ENCODE results near the gene C6orf89.
"Not testable (repeated sequence)": the region's sequence is repeated elsewhere in the genome, so short reads cannot be mapped to it uniquely, and the experiment has no call there.

C6orf89 gene

DNA sequence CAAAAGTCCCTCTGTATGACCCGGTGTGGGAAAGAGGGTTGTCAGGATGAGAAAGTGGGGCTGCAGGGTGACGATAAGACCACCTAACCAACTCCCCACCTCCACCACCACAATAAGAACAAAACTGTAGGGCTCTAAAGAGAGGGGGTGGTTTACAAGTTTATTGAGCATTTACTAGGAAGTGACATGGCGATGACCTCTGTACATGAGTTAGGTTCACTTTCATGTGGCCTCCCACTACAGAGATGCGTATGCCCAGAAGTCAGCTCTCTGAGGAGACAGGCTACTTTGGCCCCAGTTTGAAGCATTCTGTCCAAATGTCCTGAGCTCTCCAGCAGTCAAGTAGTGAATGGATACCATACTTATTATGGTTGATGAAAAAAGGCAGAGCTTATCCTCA, 40.1 kb downstream of the C6orf89 start:
- DNase-seq: no peak

DNA sequence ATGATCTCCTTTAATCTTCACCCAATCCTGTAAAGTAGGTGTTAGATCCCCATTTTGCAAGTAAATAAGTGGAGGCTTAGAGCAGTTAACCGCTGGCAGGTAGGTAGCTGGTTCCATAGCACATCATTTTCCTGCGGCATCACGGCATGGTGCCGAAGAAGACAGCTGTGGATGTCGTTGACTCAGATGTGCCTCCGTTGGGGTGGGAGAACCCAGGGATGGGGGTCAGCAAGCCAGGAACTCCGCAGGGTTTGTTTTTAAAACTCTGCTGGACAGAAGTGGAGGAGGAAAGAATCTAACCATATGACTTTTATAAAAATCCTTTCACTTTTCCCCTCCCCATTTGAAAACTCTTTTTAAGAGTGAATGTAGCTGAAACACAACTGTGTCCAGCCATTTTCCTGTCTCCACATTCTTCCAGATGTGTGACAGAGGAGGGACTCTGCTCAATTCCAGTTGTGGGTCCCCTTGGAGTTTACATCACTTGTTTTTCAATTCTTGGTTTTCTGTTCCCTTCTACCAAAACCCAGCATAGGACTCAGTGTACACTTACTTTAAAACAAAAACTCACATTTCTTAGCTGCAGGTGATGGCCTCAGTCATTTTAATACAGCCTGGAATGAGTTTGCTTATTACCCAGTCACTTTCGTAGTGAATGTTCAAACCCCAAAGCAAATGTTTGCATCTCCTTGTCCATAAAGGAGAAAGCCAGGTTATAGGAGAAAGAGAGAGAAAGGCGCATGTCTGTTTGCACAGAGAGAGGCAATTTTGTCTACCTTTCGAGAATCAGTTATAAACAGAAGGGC, 41.2 kb downstream of the C6orf89 start:
- DNase-seq: no peak

GRCh38 chr6:36927691-36928546, 42.2 kb downstream of the C6orf89 start:
- DNase-seq: no peak

DNA sequence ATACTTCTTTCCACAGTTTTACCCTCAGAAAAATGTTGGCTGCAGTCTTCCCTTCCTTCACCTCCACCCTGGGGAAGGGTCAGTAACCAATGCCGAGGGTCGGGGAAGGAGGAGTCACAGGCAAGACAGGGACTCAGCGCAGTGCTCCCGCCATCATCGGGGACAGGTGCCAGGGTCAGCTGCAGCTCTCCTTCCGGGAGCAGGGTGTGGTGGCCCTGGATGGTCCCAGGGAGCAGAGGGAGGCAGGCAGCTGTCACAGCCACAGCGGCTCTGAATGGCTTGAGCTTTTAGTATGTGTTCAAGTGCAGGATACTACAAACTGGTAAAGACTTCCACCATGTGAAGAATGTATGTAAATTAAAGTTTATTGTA, 42.8 kb downstream of the C6orf89 start:
- DNase-seq: no peak

DNA sequence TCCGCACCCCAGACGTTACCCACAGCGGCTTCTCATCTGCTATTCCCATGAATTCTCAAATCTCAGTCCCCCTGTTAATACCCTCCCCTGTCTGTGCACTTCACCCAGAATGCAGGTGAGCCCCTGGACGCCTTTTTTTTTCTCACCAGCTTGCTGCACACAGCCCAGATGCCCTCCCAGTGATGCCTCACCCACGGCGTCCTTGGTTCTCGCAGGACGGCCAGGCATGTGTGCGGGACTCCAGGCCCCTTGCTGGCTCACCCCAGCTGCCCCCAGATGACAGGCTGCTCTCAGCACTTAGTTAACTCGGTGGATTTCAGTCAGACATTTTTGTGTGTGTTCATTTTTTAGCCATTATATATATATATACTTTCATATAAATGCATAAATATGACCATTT, 43.4 kb downstream of the C6orf89 start:
- DNase-seq: no peak

- DNase-seq: no peak
Observed at GRCh38 chr6:36929607-36930006, 43.9 kb downstream of the C6orf89 start.

GRCh38 chr6:36930483-36930882, 44.7 kb downstream of the C6orf89 start:
- no peak for DNase-seq

GRCh38 chr6:36933102-36933501, 47.4 kb downstream of the C6orf89 start:
- DNase-seq: no peak

- no peak for DNase-seq
Observed at GRCh38 chr6:36933519-36933918, 47.8 kb downstream of the C6orf89 start.

DNA sequence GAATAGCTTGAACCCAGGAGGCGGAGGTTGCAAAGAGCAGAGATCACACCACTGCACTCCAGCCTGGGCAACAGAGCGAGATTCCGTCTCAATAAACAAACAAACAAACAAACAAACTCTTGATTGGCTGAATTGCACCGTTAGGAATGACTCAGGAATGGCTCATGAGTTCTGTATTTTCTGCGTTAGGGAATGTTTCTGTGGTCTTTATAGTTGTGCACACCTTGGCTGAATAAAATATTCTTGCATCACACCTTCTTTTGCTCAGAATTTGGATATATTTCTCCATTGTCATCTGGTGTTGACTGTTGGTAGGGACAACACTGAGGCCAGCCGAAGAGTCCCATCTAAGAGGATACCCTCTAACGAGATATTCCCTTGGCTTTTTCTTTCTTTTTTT, 49.1 kb downstream of the C6orf89 start:
- DNase-seq: no peak

GRCh38 chr6:36936824-36937223, 51.1 kb downstream of the C6orf89 start:
- DNase-seq: no peak

DNA sequence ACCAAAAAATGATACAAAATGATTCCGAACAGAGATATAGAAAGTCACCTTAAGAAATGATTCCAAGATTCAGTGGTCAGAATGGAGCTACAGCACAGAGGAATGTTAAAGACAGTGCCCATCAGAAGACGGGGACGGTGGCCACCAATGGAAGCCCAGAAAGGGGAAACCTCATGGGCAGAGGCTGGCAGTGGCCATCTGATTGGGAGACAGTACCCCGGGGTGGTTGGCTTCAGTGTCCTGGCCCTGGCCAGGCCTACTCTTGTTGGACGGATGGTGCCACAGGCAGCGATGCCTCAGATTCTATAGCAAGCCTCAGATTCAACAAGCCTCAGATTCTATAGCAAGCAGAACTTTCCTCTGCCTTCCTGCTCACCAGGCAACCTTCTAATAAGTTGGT, 52.1 kb downstream of the C6orf89 start:
- DNase-seq: no peak

DNA sequence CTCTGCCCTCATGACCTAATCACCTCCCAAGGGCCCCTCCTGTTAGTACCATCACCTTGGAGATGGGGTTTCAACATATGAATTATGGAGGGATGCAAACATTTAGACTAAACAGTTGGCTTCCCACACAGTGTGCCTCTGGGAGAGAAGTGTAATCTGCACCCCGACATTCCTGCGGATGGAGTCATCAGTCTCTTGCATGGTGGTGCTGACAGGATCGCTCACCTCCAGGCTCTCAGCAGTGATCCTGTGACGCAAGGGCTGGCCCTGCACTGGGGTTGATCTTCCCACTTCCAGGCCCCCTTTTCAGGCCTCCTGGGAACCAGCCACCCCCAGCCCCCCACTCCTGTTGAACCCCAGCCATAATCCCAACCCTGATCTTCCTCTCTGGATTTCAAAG, 52.8 kb downstream of the C6orf89 start:
- no peak for DNase-seq

DNA sequence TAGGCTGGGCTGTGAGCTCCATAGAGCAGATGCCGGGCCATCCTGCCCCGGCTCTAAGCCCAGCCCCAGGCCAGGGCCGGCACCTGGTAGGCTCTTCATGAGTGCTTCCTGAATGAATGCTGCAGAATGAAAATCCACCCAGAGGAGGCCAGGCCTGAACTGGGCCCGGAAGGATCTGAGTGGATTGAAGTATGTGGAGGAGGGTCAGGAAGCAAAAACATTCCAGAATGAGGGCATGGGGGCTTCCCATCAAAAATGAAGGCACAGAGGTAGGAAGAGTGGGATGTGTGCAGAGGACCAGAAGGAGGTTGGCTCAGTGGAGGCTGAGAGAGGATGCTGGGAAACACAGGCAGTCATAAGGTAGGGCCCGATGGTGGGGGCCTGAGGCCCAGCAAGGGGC, 53.3 kb downstream of the C6orf89 start:
- DNase-seq: not testable (repeated sequence)

DNA sequence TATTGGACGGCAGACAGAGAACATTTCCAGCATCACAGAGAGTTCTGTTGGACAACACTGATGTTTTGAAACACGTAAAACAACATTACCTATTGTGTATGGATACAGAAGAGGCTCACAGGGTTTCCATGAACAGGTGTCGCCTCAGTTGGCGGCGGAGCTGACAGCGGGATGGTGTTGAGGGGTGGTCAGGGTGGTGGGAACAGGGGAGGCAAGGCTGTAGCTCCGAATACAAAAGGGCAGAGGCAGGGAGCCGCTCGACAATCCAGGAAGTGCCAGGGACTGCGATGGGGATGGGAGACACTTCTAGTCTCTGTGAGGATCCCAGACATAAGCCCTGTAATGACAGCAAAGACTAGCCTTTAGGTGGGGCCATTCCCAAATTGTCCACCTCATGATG, 54.3 kb downstream of the C6orf89 start:
- DNase-seq: no peak

DNA sequence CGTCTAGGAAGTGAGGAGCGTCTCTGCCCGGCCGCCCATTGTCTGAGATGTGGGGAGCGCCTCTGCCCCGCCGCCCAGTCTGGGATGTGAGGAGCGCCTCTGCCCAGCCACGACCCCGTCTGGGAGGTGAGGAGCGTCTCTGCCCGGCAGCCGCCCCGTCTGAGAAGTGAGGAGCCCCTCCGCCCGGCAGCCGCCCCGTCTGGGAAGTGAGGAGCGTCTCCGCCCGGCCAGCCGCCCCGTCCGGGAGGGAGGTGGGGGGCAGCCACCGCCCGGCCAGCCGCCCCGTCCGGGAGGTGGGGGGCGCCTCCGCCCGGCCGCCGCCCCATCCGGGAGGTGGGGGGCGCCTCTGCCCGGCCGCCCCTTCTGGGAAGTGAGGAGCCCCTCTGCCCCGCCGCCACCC, 55.8 kb downstream of the C6orf89 start:
- not testable (repeated sequence) for DNase-seq

DNA sequence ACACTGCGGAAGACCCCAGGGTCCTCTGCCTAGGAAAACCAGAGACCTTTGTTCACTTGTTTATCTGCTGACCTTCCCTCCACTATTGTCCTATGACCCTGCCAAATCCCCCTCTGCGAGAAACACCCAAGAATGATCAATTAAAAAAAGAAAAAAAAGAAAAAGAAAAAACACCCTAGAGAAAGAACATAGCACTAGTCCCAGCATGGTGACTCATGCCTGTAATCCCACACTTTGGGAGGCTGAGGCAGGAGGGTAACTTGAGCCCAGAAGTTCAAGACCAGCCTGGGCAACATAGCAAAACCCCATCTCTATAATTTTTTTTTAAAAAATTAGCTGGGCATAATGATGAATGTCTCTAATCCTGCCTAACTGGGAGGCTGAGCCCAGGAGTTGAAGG, 56.6 kb downstream of the C6orf89 start:
- not testable (repeated sequence) for DNase-seq

- no peak for DNase-seq
Observed at GRCh38 chr6:36944650-36945049, 58.9 kb downstream of the C6orf89 start.

DNA sequence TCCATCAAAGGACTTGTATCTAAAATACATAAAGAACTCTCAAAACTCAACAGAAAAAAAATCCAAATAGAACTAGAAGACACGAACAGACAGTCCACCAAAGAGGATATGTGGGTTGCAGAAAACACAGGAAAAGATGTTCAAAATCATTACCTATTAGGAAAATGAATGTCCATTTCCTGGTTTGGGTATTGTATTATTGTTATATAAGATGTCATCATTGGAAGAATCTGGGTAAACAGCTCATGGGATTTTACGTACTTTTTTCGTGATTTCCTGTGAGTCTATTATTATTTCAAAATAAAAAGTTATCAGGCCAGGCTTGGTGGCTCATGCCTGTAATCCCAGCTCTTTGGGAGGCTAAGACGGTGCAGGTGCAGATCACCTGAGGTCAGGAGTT, 59.5 kb downstream of the C6orf89 start:
- DNase-seq: no peak

DNA sequence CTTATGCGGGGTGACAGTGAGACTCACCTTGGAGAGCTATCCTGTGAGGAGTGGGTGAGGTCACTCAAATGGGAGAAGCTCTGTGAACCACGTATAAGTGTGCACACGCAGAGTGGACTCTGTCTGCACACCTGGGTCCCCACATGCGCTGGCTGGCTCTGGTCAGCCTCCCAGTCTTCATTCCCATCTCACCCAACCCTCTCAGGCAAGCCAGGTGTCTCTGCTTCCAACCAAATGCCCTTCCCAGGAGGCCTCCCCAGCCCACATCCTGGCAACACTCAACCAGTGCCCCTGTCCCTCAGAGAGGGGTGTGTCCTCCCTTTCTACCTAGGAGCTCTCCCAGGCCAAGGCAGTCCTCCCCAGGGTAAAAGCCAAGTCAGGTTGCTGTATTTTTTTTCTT, 60.8 kb downstream of the C6orf89 start:
- no peak for DNase-seq

GRCh38 chr6:36947570-36948351, 62.0 kb downstream of the C6orf89 start:
- peak; percentile 69 for DNase-seq

DNA sequence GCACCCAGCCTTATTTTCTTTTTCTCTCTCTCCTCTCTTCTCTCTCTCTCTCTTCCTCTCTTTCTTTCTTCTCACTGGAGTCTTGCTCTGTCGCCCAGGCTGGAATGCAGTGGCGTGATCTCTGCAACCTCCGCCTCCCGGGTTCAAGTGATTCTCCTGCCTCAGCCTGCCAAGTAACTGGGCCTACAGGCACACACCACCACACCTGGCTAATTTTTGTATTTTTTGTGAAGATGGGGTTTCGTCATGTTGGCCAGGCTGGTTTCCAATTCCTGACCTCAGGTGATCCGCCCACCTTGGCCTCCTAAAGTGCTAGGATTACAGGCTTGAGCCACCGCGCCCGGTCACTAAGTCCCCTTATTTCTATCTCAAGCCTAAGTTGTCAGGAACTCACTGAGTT, 63.3 kb downstream of the C6orf89 start:
- DNase-seq: not testable (repeated sequence)

DNA sequence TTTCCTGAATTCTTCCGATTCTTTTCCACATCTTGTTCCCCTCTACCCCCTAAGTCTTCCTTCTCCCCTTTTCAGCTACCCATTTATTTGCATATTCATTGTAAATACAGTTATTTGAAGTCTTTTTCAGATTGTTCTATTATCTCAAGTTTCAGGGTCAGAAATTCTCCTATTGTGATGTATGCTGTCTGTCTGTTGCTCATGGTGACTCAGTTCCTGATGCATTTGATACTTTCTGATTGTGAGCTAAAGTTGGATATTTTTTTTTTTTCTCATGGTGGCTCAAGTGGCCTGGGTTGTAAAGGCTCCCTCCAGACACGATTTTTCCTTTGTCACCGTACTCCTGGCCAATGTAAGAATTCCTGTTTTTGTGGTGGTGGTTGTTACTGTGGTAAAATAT, 63.9 kb downstream of the C6orf89 start:
- no peak for DNase-seq

DNA sequence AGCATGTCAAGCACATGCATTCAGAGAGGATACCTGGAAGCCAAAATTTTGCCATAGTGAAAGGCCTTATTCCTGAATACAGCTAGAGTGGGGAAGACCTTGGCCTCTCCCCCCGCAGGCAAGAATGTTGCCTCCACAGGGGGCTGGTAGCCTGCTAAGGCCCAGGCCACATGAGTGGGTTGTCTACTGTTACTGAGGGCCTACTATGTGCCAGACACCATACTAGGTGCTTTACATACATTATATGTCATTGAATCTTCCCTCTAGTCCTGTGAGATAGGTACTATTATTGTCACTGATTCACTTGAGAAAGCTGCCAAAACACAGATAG, 68.1 kb downstream of the C6orf89 start:
- no peak for DNase-seq

Measured in CD4-positive, alpha-beta T cell treated with Interleukin-6 for 4 hours (primary cell).